Raji (cell line): ENCODE data around the gene MPPED1.

Experiments
- POLR2A ChIP-seq: IDR thresholded peaks from 2 replicates; pipeline ENCODE4 v1.6.1; 2011; ENCODE audit warnings: low read depth, low read length, control low read depth; ENCODE audit not compliant: insufficient read depth

Gene MPPED1

DNA sequence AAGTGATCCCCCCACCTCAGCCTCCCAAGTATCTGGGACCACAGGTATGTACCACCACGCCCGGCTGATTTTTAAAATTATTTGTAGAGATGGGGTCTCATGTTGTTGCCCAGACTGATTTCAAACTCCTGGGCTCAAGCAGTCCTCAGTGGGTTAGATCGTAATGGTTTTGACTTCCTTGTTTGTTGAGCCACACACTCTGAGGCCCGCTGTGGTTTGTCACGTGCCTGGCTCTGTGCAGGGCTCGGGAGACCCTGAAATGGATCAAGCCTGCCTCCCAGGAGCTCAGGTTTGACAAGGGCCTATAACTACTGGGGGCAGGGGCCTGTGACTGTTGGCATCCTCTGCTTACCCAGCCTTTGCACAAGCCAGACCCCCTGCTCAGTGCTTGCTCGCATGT, 68.1 kb downstream of the MPPED1 start:
- no peak for TF ChIP-seq POLR2A

DNA sequence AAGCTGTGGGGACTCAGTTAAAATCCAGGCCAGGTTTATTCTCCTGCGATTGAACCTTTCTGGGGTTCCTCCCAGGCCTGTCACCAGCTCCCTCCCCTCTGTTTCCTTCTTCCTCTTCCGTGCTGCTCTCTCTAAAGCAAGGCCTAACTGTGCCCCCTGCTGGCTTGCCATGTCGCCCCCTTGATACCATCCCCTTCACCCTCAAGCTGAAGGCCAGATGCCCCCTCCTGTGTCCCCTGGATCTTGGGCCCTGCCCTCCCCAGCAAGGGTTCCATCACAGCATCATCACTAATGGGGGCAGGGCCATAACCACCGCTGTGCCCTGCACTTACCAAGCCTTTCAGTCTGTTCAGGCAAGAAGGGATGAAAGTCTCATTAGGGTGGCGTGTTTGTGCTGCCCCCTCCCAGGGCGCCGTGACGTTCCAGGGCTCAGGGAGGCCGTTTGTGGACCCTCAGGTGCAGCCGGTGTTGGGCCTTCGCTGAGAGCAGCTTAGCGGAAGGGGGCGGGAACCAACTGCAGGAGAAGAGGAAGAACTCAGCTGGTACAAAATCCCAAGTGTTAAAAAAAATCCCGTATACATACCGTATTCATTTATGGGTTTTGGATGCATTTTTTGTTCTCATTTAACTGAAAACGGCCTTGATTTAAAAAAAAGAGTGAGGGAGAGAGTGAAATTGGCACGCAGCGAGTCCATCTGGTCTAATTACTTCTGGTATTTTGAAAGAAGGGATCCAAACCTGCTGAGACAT, 69.9 kb downstream of the MPPED1 start:
- TF ChIP-seq POLR2A, result no peak

DNA sequence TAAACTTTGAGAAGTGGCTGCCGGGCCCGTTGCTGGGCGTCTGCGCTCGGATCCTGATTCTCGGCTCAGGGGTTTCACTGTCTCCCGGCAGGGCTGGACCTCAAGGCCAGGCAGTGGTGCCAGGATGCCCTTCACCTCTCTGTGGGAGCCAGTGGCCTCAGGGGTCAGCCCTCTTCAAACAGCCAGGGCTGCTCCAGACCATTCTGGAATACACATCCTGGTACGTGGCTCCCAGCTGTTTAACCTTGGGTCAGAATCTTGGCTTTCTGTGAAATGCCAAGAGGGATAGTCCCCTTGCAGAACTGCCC, 70.5 kb downstream of the MPPED1 start:
- TF ChIP-seq POLR2A, result no peak

DNA sequence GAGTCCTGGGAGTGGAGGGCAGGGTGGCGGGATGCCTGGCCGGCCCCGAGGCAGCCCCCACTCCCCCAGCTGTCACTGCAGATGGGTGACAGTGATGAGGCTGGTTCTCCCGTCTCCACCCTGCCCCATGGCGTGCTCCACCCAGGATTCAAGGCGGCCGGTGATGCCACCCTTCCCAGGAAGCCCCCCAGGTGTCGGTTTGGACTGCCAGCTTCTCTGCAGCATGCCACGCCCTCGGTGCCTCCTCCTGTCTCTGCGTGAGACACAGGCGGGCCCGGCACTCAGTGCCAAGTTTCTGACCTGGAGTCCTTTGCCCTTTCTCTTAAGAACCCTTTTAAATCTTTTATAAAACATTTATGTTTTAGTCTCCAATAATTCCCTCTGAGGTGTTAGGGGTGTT, 71.5 kb downstream of the MPPED1 start:
- no peak for TF ChIP-seq POLR2A

DNA sequence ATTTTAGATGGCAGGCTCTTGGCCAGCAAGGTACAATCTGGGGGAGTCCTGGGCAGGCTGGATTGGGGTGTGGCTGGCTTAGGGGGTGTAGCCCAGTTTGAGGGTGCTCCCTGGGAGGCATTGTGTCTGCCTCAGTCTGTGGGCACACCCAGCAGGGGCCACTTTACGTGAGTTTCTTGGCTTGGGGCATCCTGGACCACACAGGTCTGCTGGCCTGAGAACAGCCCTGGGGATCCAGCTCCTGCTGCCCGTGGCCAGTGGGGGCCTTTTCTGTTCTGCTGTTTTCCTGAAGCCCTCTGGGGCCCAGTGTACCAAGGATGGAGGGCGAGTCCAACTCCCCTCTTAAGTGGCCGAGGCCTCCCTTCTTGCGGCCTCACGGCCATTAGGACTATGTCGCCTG, 71.9 kb downstream of the MPPED1 start:
- TF ChIP-seq POLR2A, result no peak

DNA sequence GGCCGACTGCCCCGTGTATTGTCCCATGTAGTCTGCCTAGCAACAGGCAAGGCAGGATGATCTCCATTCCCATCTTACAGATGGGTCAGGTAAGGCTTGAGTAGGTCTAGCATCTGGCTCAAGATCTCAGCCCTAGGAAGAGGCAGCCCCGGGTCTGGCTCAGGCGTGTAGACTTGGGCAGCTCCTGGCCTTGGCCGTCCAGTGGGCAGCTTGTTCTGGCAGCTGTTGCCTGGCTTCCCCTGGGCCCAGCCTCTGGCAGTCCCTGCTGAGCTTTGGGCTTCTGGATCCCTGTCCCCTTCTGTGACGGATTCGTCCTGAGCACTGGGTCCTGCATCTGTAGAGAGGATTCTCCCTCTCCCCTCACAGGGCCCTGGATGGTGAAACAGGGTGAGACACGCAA, 72.4 kb downstream of the MPPED1 start:
- TF ChIP-seq POLR2A, result no peak

DNA sequence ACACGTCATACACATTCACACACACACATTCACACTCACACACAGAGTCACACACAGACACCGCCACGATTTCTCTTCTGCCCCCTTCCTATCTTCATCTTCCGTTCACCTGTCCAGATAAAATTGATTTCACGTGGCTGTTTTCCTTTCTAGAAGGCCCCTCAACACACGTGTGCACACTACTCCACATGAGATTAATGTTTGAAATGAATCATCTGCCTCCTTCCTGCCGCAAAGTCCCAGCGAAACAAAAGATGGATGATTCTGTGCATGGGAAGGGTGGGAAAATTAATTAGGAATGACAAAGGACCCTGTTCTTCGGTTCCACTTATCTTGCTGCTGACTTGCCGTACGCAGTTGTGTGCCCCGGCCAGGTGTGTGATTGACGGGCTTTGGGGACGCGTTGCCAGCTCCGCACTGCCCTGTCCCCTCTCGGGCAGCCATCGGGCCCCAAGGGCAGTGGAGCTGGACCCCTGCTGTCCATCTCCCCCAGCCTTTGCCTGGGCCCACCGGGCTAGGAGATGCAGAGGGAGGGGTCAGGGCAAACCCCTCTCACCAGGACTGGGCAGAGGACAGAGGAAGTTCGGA, 73.8 kb downstream of the MPPED1 start:
- no peak for TF ChIP-seq POLR2A

DNA sequence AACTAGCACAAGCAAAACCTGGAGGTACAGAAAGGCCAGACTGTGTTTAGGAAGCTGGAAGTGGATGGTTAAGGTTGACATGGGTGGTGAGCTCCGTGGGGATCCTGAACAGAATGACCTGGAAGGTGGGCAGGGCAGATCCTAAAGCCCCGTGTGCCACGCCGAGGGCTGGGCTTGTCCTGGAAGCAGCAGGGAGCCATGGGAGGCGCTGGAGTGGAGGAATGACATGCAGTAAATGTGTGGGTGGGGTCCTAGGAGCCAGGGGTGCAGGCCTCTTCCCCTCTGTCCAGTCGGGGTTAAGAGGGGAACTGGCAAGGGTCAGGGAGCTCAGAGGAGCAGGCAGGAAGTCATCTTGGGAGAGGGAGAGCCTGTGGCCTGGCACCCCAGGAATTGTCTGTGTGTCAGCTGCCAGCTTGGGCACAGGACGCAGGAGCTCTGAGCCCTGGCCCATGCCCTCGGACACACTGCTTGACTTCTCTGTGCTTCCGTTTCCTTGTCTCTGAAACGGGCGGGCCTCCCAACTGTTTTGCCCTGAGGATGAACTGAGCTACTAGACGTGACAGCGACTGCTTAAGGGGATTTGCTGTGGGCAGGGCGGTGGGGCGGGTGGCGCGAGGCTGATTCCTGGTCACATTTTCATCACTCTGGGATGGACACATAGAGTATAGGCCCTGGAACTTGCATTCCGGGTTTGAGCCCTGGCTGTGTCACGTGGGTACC, 75.7 kb downstream of the MPPED1 start:
- no peak for TF ChIP-seq POLR2A

DNA sequence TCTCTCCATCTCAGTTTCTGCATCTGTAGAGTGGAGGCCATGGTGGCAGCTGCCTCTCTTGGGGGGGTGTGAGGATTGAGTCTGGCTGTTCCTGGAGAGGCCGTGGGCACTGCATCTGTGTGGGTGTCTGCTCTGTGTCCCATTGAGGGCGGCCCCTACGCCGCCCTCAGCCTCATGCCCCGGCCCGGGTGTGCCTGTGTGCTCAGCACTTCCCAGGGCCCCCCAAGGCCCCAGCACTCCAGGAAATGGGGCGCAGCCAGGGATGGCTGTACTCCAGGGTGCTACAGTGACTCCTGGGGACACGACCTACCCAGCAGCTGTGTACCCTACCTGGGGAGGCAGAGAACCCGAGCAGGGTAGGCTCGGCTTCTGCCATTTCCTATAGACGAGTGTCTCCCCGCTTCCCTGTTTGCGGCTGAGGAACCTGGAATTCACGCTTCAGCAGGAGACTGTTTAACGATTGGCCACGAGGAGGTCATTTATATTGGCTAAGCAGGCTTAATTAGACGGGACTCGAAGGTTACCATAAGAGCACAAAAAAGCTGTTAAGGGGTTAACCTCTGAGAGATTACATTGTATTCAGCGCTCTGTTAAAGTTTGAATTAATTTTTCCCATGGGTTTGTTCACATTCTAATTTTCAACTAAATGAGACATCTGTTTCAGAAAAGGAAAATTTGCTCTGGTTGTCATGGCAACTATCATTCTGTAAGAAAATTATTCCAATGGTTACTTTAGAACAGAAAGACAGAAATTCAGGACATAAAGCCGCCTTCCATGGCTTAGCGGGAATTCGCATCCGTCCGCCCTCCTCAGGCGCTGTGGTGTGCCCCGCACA, 76.4 kb downstream of the MPPED1 start:
- TF ChIP-seq POLR2A, result no peak

DNA sequence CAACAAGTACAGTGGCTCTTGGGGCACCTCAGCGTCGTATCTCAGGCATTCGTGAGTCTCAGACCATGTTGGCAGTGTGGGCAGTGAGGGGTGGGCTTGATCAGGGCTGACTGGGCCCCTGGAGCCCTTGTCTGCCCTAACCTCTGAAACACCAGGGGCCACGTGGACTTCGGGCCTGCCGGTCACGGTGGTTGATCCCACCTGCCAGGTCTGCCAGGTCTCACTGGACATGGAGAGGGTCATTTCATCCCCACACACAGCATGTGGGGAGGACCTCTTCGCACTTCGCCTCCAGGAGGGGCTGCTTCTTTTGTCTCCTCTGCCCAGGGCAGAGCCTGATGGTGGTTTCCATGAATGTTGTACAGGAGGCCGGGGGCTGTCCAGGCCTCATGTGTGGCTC, 77.1 kb downstream of the MPPED1 start:
- TF ChIP-seq POLR2A, result no peak

DNA sequence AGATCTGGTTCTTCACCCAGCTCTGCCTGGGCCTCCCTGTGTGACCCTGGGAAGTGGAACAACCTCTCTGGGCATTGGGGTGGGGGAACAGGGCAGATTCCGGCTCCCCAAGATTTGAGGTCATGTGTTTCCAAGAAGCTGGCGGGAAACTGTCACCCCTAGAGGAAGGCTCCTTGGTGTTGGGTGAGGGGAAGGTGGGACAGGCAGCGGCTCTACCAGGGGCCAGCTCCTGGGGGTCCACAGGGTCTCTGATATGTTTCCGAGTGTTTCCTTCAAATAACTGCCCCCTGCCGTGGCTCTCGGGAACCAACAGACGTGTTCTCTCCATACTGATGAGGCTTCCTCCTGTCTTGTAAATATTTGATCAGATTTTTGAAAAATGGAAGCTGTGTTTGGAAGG, 78.5 kb downstream of the MPPED1 start:
- no peak for TF ChIP-seq POLR2A

DNA sequence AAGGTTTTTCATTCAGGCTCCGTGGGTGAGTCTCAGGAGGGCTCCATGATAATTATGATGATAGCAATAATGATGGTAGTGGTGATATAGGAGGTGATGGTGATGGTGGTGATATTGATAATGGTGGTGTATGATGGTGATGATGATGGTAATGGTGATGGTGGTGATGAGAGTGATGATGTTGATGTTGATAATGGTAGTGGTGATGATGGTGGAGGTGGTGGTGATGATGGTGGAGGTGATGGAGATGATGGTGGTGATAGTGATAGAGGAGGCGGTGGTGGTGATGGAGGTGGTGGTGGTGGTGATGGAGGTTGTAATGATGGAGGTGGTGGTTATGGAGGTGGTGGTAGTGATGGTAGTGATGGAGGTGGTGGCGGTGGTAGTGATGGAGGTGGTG, 79.4 kb downstream of the MPPED1 start:
- TF ChIP-seq POLR2A, result no peak

DNA sequence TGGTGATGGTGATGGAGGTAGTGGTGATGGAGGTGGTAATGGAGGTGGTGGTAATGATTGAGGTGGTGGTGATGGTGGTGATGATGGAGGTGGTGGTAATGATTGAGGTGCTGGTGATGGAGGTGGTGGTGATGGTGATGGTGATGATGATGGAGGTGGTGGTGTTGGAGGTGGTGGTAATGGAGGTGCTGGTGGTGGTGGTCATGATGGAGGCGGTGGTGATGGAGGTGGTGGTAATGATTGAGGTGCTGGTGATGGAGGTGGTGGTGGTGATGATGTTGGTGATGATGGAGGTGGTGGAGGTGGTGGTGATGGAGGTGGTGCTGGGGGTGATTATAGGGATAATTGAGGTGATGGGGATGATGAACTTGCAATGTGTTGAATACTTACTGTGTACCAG, 79.9 kb downstream of the MPPED1 start:
- no peak for TF ChIP-seq POLR2A

DNA sequence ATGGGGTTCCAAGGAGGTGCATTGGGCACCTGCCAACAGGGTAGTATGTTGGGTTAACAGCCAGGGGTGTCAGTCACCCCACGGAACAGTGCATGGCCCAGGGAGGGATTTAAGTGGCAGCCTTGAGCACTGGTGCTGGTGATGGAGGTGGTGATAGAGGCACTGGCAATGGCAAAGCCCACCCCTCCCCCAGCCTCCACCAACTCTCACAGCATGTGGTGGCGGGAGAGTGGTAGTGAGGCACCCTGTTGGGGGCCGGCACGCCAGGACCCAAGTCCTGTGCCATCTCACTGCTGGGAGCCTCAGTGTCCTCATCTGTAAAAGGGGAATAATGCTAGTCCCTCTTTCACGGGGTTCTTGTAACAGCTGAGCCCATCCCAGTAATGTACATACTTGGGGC, 81.5 kb downstream of the MPPED1 start:
- TF ChIP-seq POLR2A, result no peak
